ENCODE results near the gene GNAZ.
"Not testable (repeated sequence)": the region's sequence is repeated elsewhere in the genome, so short reads cannot be mapped to it uniquely, and the experiment has no call there.

Gene GNAZ

DNA sequence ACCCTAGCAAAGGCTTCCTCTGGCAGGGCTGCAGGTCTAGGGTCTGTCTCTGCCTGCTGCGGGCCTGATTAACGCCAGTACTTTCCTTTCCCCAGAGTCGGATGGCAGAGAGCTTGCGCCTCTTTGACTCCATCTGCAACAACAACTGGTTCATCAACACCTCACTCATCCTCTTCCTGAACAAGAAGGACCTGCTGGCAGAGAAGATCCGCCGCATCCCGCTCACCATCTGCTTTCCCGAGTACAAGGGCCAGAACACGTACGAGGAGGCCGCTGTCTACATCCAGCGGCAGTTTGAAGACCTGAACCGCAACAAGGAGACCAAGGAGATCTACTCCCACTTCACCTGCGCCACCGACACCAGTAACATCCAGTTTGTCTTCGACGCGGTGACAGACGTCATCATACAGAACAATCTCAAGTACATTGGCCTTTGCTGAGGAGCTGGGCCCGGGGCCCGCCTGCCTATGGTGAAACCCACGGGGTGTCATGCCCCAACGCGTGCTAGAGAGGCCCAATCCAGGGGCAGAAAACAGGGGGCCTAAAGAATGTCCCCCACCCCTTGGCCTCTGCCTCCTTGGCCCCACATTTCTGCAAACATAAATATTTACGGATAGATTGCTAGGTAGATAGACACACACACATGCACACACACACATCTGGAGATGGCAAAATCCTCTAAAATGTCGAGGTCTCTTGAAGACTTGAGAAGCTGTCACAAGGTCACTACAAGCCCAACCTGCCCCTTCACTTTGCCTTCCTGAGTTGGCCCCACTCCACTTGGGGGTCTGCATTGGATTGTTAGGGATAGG lies 52.9 kb downstream of the GNAZ start:
- DNase-seq = no peak

DNA sequence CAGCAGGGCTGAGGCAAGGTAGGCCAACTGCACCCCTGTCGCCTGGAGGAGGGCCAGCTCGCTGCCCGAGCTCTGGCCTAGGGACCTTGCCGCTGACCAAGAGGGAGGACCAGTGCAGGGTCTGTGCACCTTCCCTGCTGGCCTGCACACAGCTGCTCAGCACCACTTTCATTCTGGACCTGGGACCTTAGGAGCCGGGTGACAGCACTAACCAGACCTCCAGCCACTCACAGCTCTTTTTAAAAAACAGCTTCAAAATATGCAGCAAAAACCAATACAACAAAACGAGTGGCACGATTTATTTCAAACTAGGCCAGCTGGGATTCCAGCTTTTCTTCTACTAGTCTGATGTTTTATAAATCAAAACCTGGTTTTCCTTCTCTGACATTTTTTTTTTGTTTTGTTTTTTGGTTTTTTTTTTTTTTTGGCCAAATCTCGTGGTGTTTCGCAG lies 53.5 kb downstream of the GNAZ start:
- DNase-seq = no peak

DNA sequence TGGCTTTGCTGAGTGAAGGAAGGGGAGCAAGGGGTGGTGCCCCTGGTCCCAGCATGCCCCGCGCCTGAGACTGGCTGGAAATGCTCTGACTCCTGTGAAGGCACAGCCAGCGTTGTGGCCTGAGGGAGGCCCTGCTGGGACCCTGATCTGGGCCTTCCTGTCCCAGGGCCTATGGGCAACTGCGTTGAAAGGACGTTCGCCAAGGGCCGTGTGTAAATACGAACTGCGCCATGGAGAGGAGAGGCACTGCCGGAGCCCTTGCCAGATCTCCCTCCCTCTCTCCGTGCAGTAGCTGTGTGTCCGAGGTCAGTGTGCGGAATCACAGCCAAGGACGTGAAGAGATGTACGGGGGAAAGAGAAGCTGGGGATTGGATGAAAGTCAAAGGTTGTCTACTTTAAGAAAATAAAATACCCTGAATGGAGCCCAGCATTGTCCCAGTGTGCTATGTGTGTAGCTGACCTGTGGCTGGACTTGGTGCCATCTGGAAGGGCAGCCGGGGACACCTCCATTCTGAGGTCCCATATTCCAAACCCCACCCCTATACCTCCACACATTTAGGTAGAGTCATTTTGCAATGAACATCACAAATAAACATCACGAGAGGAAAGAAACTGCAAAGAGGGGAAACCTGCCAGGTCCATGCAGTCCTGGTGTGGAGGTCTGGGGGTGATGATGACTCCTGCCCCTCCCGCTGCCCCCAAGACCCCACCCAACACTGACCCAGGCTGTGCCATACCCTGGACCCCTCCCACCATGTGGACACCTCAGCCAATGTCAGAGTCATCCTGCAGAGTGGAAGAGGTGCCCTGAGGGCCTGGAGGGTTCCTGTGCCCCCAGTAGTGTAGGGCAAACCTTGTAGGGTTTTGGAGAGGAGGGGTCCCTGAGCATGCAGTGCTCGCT lies 54.5 kb downstream of the GNAZ start:
- DNase-seq = no peak

DNA sequence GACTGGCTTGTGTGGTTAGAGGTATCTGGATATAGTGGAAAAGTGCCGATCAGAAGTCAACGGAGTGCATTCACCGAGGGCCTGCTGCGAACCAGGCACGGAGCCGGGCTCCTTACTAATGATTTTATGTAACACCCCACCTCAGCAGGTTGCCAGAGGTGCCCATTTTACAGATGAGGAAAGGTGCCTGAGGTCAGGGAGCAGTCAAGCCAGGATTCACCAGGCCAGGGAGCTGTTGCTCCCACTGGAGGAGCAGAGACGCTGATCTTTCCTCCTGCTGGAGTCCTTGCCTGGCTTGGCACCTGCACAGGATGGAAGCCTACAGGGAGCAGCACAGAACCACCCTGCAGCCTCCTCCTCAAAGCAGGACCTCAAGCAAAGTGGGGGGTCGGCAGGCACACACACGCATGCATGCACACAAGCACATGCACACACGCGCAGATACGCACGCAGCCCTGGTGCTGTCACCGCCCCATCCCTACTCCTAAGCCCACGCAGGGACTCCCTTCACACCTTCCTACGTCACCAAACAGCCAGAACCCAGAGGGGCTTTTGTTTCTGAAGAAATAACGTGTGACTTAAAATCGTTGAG lies 55.3 kb downstream of the GNAZ start:
- no peak for DNase-seq

DNA sequence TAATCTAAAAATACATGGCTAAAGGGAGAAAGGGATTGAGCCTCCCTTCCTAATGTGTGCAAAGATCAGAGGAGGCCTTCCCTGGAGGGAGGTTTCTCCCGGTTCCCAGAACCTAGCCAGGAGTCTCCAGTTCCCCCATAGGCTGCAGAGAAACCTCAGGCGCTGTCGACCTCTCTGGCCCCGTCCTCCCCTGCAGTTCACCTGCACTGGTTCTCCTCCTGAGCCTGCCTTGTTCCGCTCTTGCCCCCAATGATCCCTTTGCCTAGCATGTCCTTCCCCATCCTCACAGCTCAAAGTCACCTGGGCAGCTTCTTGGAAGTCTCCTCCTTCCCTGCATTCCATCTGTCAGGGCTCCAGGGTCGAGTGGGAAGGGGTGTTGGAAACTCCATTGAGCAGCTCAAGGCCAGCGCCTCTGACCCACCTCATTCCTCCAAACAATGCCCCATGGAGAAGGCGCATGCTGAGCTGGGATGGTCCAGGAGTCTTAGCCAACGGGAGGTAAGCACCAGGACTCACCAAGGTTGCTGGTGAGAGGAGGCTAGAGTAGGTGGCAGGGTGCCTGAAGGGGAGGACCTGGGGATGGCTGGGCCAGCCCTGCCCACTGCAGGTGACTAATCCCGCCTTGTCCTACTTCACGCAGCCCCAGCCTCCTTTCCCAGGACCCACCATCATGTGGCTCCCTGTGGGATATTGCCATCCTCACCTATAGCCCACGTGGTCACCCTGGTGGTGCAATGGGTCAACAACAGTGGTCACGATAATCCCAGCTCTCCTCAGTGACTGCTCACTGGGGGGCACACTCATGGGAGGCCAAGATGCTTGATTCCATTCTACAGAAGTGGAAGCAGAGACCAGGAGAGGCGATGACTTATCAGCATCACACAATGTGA lies 56.1 kb downstream of the GNAZ start:
- DNase-seq = no peak

DNA sequence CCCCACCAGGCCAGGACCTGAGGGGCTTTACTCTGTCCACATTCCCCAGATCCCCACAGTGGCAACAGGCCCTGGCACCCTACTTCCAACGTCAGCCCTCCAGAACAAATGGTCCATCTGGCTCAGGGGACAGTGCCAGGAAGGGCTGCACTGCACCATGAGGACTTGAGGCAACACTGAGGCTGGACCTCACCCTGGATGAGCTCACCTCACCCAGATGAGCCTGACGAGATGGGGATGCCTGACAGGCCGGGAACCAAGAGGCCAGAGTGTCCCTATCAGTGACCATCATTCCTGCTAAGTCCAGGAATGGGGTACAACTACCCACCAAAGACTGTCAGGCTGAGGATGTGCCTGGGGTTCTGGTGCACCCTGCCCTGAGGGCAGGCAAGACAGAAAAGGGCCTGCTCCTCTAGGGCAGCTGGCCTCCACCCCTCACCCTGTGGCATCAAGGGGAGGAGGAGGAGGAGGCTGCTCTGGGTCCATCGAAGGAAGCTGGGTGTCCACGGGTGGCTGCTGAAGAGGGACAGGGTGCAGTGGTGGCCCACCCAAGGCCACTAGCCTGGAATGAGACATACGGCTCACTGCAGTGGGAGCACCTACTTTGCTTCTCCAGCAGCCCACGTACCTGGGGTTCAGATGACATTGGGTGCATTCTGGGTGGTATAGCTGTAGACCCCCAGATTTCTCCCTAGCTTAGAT lies 56.9 kb downstream of the GNAZ start:
- no peak for DNase-seq

DNA sequence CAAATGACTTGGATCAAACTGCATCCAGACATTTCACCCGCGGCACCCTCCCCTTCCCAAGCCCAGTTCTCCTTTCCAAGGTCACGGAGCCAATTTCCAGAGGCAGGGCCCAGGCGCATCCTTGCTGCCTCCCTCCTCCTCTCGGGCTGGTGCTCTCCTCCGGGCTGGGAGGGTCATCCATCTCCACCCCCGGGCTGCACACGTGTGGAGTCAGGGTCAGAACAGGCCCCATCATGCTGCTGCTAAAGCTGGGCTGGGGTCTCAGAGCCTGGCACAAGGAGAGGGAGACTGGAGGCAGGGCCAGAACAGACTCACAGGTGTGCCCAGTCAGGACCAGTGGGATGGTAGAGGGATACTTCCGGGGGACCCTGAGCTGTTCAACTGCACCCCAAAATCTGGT lies 57.5 kb downstream of the GNAZ start:
- no peak for DNase-seq

DNA sequence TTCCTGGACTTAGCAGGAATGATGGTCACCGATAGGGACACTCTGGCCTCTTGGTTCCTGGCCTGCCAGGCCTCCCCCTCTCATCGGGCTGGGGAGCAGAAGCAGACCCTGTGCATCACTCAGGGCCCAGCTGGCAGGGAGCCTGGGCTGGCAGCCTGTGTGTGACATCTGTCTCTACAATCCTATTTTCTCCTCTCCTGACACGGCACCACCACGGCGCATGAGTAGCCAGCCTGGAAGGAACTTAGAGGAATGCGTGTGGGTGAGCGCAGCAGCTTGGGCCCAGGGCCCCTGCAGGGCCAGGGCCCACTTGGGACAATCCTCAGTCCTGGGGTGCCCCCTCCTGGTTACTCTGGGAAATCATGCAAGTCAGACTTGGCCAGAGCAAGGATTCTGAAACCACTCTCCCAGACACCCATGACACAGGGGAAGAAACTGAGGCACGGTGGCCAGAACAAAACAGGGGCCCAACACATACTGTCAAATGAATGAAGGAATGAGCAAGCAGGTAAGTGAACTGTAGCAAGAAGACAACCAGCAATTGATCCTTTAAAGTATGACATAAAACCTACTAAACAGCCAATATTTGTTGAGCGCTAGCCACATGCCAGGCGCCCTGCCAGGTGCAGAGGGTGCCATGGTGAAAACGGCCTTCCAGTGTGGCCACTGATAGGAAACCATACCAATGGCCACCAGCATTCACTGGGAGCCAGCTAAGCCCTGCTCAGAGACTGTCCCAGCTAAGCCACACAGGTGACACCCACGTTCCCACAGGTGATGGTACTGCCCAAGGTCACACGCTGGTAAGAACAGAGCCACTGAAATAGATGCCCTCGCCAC lies 58.2 kb downstream of the GNAZ start:
- no peak for DNase-seq

DNA sequence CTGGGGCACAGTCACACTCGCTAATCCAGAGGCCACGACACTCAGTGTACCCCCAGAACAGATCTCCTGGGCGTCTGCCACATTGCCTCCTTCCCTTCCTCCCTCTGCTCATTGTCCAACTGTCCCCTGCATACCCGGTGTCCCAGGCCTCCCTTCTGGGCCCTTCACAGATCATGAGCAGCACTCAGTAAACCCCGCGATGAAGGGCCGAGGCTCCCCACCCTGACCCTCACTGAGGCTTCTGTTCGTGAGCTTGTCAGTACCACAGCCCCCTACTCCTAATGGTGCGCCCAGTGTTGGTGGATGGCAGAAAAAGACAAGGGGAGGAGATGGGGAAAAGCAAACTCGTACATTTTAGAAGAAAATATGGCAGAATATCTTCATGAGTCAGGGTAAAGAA lies 58.8 kb downstream of the GNAZ start:
- no peak for DNase-seq

DNA sequence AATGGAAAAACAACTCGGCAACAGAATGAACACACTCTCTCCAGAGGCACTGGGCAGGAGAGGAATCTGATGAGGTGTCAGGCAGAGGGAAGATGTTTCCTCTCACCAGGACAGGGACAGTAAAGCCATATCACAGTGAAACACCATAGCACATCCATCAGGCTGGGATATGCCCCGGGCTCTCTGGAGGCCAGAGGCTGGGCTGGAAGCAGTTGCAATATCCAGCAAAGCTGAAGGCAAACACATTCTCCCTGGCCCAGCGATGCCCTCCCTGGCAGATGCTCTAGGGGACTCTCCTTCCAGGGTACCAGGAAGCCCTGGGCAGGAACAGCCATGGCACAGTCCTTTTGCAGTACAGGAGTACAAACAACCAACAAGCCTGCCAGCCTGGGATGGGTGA lies 60.4 kb downstream of the GNAZ start:
- no peak for DNase-seq

DNA sequence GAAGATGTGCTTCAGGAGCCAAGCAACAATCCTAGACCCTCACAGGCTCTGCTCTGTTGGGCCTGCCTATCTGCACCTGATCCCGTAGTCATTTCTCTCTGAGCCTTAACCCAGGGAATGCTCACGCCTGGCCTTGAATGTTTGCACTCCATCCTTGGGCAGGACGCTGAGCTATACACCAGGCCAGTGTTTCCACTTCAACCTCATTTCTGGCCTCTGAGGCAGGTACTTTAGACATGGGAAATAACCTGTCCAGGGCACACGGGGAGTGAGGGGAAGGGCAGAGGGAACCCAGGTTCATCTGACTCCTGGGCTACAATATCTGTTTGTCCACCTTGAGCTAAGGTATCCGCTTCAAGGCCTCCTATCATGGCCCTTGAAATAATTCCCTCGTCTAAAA lies 61.6 kb downstream of the GNAZ start:
- DNase-seq = no peak

DNA sequence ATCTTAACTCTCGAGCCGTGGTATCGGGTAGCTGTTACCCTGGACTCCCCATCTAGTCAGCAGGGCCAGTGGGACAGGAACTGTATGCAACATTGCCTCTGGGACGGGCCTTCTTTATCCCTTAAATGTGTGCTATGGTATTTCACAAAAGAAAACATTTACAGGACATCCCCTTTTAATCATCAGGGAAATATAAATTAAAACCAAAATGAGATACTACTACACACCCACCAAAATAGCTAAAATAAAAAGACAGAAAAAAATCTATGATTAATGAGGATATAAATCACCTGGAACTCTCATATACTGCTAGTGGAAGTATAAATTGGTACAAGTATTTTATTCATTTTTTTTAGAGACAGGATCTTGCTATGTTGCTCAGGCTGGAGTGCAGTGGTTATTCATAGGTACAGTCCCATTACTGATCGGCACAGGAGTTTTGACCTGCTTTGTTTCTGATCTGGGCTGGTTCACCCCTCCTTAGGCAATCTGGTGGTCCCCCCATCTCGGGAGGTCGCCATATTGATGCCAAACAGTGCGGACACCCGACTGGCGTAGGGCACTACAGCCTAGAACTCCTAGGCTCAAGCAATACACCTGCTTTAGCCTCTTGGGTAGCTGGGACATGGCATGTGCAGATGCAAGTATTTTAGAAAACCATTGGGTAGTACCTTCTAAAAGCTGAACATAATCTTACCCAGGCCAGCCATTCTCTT lies 62.2 kb downstream of the GNAZ start:
- DNase-seq = no peak

DNA sequence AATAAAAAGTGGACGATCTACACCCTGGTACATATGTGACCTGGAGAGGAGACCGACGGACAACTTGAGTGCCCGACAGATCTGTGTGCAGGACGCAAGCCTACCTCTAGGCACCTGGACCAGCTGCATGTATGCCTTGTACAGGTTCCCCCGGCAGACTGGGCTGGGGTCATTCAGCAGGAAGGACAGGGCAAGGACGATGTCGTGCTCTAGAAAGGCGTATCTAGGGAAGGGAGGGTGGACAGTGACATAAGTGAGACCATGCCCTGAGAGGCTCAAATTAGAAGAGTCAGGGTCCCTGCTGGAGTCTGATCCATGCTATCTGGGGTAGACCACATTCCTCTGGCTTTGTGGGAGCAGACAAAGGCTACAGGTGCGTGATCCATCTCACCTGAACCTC lies 63.6 kb downstream of the GNAZ start:
- DNase-seq = no peak

DNA sequence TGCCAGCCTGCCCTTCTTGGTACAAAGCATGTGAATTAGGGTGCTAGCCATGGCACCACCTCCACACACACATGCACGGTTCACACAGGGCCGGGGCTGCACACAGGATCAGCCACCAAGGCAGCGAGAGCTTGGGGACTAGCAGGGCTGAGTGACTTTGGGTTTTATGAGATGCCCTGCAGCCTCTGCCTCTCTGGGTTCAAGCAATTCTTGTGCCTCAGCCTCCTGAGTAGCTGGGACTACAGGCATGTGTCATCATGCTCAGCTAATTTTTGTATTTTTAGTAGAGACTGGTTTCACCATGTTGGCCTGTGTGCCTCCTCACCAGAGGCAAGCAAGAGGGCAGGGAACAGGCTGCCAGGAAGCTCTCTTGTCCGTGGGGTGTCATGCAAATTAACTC lies 66.7 kb downstream of the GNAZ start:
- not testable (repeated sequence) for DNase-seq

DNA sequence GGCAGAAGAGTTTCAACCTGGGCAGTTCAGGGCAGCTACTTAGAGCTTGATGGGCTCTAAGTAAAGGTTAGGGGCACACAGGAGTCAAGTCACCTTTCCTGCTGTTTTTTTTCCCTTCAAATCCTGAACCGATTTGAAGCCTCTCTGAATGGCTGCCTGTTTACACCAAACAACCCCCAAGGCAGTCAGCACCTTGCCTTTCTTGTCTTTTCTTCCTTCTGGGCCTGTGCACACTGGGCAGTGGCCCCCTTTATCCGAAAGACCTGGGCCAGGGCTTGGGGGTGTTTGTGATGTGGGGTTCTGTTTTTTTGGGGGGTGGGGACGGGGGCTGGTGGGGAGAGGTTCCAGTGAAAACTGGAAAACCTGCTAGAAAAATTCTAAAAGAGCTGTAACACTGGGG lies 67.1 kb downstream of the GNAZ start:
- no peak for DNase-seq

DNA sequence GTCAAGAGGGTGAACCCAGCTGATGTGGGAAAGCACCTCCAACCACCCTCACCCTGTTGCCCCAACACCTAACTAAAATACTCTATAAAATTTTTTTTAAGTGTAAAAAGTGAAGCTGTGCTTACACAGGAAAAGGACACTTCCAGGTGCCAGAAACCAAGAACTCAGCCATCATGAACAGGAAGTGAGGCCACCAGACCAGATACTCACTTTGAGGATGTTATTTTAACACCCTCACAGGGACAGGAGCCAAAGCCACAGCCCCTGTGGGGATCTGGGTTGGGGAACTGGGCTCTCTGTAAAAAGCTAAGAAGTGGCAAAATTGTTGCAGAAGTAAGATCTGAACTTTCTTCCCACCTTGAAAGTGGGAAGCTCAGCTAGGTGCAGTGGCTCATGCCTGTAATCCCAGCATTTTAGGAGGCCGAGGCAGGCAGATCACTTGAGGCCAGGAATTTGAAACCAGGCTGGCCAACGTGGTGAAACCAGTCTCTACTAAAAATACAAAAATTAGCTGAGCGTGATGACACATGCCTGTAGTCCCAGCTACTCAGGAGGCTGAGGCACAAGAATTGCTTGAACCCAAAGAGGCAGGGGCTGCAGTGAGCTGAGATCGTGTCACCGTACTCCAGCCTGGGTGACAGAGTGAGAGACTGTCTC lies 67.7 kb downstream of the GNAZ start:
- DNase-seq = no peak

DNA sequence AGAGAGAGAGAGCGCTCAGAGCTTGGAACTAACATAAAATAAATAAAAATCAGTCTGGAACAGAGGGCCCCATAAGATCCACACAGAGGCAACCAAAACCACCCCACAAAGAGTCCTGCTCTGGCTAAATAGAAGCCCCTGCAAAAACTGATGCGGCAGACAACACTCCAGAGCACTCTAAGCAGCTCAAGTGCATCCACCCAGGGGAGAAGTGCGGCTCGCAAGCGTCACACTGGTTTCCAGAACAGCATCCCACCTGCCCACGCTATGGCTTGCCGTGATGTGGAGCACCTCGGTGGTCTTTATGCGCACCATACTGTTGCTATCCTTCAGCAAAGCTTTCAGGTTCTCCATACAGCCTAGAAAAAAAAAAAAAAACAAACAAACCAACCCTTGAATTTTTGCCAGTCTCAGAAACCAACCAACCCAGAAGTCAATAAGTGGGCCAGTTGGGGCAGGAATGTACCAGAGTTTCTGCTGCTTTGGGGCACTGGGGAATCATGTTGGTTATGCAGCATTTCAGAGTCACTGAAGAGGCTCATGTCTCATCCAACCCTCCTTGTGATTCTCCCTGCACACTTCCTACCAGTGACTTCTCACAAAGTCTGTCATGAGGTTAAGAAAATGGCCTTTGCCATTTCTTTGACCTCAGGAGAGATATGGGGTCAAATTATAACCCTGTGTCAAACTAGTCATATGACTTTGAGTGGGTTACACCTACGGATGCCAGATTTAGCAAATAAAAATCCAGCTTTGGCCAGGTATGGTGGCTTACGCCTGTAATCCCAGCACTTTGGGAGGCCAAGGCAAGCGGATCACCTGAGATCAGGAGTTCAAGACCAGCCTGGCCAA lies 68.5 kb downstream of the GNAZ start:
- DNase-seq = no peak

DNA sequence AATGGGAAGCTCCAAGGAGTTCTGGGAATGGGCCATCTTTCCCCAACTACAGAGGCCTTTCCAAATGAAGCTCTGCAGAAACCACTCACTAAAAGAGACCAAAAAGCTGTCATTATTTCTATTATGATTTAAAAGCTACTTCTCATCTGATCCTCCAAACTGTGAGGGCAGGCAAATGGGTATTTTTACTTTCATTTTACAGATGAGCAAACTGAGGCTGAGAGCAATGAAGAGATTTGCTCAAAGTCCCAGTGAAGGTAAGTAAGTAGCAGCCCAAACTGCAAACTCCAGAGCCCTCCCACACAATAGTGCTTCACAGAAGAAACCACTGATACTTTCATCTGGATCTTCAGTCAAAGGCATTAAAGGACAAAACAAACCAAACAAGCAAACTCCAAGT lies 70.1 kb downstream of the GNAZ start:
- no peak for DNase-seq

Data from NCI-H187 treated with DMSO at 0.1 percent for 48 hours (cell line).